NCI-H524 treated with DMSO at 0.1 percent for 48 hours (cell line): ENCODE data around the gene ZBED5.
A peak's percentile ranks its signal among the peaks of the same experiment; 100 is the strongest.
"Not testable (repeated sequence)": the region's sequence is repeated elsewhere in the genome, so short reads cannot be mapped to it uniquely, and the experiment has no call there.

Experiments
- DNase-seq: peaks from one replicate; lab custom pipeline; 2025; lab: John Stamatoyannopoulos, UW

The ZBED5 gene

GRCh38 chr11:10838083-10838482, 19.8 kb downstream of the ZBED5 start:
- no peak for DNase-seq

GRCh38 chr11:10836884-10837283, 21.0 kb downstream of the ZBED5 start:
- DNase-seq = not testable (repeated sequence)

- DNase-seq = no peak
These were observed 28.7 kb downstream of the ZBED5 start for GRCh38 chr11:10829139-10829538.

- DNase-seq = no peak
These were observed 29.5 kb downstream of the ZBED5 start for GRCh38 chr11:10828402-10828801.

- DNase-seq = no peak
These were observed 33.0 kb downstream of the ZBED5 start for GRCh38 chr11:10824888-10825287.

- no peak for DNase-seq
These were observed 34.7 kb downstream of the ZBED5 start for GRCh38 chr11:10823152-10823579.

GRCh38 chr11:10822491-10822890, 35.4 kb downstream of the ZBED5 start:
- not testable (repeated sequence) for DNase-seq

- peak; percentile 65 for DNase-seq
These were observed 39.3 kb downstream of the ZBED5 start for GRCh38 chr11:10818594-10818993.

- DNase-seq = no peak
These were observed 43.9 kb downstream of the ZBED5 start for GRCh38 chr11:10813945-10814344.

GRCh38 chr11:10809373-10810160, 48.3 kb downstream of the ZBED5 start:
- no peak for DNase-seq

GRCh38 chr11:10808553-10809372, 49.1 kb downstream of the ZBED5 start, which contains the start of gene EIF4G2:
EIF4G2 (minus strand) TSS chr11:10808926.
- peak; percentile 90 for DNase-seq

GRCh38 chr11:10808235-10808552, 49.7 kb downstream of the ZBED5 start:
- no peak for DNase-seq

- DNase-seq = no peak
These were observed 50.2 kb downstream of the ZBED5 start for GRCh38 chr11:10807493-10808234.

GRCh38 chr11:10806206-10806605, 51.6 kb downstream of the ZBED5 start:
- DNase-seq = no peak

- no peak for DNase-seq
These were observed 52.1 kb downstream of the ZBED5 start for GRCh38 chr11:10805741-10806140.

GRCh38 chr11:10803676-10804075, 54.2 kb downstream of the ZBED5 start:
- DNase-seq = no peak
